Caco-2 (cell line): ENCODE results near the gene ATG4C. TPM values are rescaled to one million over a fixed set of nuclear protein-coding genes. Genes with fewer than 3 reads are reported as not detected.

Experiments
- BruUV-seq: library from RNA; stranded (reverse); fragments of 400-500 nt; replicated peaks from 2 replicates; lab custom pipeline; 2021; lab: Mats Ljungman, UMichigan
- CTCF ChIA-PET: fragments of 300-600 bp; sonication (Branson Sonifier 250); formaldehyde crosslinking; loops from one replicate; lab custom pipeline; 2022; ENCODE audit warnings: antibody characterized with exemption; lab: Charles Lee
- POLR2A ChIA-PET: fragments of 300-600 bp; sonication (Branson Sonifier 250); formaldehyde crosslinking; loops from one replicate; lab custom pipeline; 2022; ENCODE audit warnings: antibody characterized with exemption; lab: Charles Lee
- DNase-seq, 2 experiments: peaks; one replicate each; pipeline versions ENCODE4 v3.0.0 to v3.0.0-alpha.2; 2020 to 2022
- H3K27me3 ChIP-seq: replicated peaks from 2 replicates; pipeline ENCODE4 v1.6.0; 2011; ENCODE audit warnings: low read length; ENCODE audit not compliant: control insufficient read depth, insufficient read depth
- H3K36me3 ChIP-seq: 2 replicates; pipeline ENCODE4 v1.5.1; 2011; ENCODE audit warnings: low read length; ENCODE audit not compliant: control insufficient read depth, insufficient read depth
- H3K4me1 ChIP-seq: fragments of 250-450 bp; sonication (Bioruptor Pico); 2 replicates; pipeline ENCODE4 v1.5.1; 2020; ENCODE audit warnings: mild to moderate bottlenecking
- H3K4me3 ChIP-seq: 2 replicates; pipeline ENCODE4 v1.5.1; 2011; ENCODE audit warnings: low read depth, mild to moderate bottlenecking, control low read depth, low read length
- H3K9me3 ChIP-seq: fragments of 250-450 bp; sonication (Bioruptor Pico); 2 replicates; pipeline ENCODE4 v1.5.1; 2020; ENCODE audit warnings: mild to moderate bottlenecking, moderate library complexity
- H3K27ac Mint-ChIP-seq: one replicate; pipeline ENCODE4 v1.8.0; 2022; ENCODE audit warnings: mixed read lengths; ENCODE audit not compliant: unreplicated experiment
- H3K27me3 Mint-ChIP-seq: one replicate; pipeline ENCODE4 v1.8.0; 2022; ENCODE audit warnings: mixed read lengths; ENCODE audit not compliant: insufficient read depth, unreplicated experiment
- H3K36me3 Mint-ChIP-seq: one replicate; pipeline ENCODE4 v1.8.0; 2022; ENCODE audit warnings: mild to moderate bottlenecking, mixed read lengths; ENCODE audit not compliant: insufficient read depth, unreplicated experiment
- H3K4me1 Mint-ChIP-seq: one replicate; pipeline ENCODE4 v1.8.0; 2022; ENCODE audit warnings: low read depth, mixed read lengths; ENCODE audit not compliant: unreplicated experiment
- H3K4me3 Mint-ChIP-seq: one replicate; pipeline ENCODE4 v1.8.0; 2022; ENCODE audit warnings: mild to moderate bottlenecking, moderate library complexity, mixed read lengths; ENCODE audit not compliant: unreplicated experiment
- H3K9me3 Mint-ChIP-seq: one replicate; pipeline ENCODE4 v1.8.0; 2022; ENCODE audit warnings: mixed read lengths; ENCODE audit not compliant: unreplicated experiment
- intact Hi-C: fragments of 100-400 bp; cut with micrococcal nuclease; formaldehyde crosslinking; loops from one replicate; pipeline ENCODE4 v1.10.0; 2022; ENCODE audit not compliant: unreplicated experiment
- total RNA-seq: library from RNA; stranded (reverse); gene quantifications from 2 replicates; pipeline ENCODE4 v1.2.3, GENCODE V29; 2022
- TF ChIP-seq, protein P1 (sequence below), 2 experiments: fragments of 200-600 bp in 1 of 2; IDR thresholded peaks; 1 replicate in 1 of 2; 2 replicates in 1 of 2; pipeline versions ENCODE4 v1.5.1 to v1.8.0; 2011 to 2022; ENCODE audit warnings: antibody characterized with exemption in 1 of 2, control low read depth in 1 of 2, inconsistent platforms in 1 of 2, low read depth in 1 of 2, low read length in 1 of 2, mild to moderate bottlenecking in 1 of 2, moderate library complexity in 1 of 2; ENCODE audit not compliant: insufficient read depth in 1 of 2, severe bottlenecking in 1 of 2, unreplicated experiment in 1 of 2

The ATG4C gene
- total RNA-seq, 1 experiment from 2014 or later, result 7.4 TPM

DNA sequence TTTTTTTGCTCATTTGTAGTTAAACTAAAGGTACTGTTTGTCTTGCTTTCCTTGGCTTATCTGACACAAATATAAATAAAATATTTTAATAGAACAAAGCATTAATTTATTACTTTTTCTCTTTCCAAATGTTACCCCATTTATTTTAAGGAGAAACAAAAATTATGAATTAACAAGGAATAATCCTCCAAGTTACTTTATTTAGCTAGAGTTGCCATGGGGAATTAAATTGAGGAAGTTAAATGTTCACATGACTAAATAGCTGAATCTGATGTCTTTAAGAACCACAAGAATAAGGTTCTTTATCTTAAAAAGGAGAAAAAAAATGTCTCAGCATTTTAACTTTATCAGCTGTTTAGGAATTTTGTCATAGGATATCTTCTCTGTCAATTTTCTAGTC lies 12.3 kb downstream of the ATG4C start:
- no TSS peak for BruUV-seq

DNA sequence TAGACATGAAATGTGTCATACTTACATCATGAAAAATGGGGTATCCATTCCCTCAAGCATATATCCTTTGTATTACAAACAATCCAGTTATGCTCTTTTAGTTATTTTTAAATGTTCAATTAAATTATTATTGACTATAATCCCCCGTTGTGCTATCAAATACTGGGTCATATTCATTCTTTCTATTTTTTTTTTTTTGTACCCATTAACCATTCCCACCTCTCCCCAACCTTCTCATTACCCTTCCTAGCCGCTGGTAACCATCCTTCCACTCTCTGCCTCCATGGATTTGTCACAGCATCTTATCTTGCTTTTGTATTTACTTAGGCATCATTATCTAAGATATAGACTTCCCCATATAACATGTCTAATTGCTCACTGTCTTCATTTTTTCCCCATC lies 15.8 kb downstream of the ATG4C start:
- no peaks in the 10 kb centered on the region for H3K9me3 ChIP-seq
- H3K36me3 ChIP-seq, result no peaks in the 10 kb centered on the region
- H3K36me3 Mint-ChIP-seq, result no peaks in the 10 kb centered on the region
- no peak for DNase-seq
- no peak overlapping the region for H3K27ac Mint-ChIP-seq
- H3K4me3 ChIP-seq, result no peak overlapping the region
- no peak overlapping the region for H3K4me3 Mint-ChIP-seq
- H3K4me1 ChIP-seq, result no peaks in the 10 kb centered on the region
- ChIA-PET CTCF (no interaction called here), POLR2A (no interaction called here)
- peaks cover 13% of the 10 kb centered on the region for H3K4me1 Mint-ChIP-seq
- no peaks in the 10 kb centered on the region for H3K9me3 Mint-ChIP-seq
- H3K27me3 ChIP-seq, result no peaks in the 10 kb centered on the region
- H3K27me3 Mint-ChIP-seq, result no peaks in the 10 kb centered on the region
- TF ChIP-seq, protein P1, sequence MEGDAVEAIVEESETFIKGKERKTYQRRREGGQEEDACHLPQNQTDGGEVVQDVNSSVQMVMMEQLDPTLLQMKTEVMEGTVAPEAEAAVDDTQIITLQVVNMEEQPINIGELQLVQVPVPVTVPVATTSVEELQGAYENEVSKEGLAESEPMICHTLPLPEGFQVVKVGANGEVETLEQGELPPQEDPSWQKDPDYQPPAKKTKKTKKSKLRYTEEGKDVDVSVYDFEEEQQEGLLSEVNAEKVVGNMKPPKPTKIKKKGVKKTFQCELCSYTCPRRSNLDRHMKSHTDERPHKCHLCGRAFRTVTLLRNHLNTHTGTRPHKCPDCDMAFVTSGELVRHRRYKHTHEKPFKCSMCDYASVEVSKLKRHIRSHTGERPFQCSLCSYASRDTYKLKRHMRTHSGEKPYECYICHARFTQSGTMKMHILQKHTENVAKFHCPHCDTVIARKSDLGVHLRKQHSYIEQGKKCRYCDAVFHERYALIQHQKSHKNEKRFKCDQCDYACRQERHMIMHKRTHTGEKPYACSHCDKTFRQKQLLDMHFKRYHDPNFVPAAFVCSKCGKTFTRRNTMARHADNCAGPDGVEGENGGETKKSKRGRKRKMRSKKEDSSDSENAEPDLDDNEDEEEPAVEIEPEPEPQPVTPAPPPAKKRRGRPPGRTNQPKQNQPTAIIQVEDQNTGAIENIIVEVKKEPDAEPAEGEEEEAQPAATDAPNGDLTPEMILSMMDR (IDR thresholded peaks at IDR 0.05; ENCODE audit: insufficient read depth in 1 of 2, low read depth in 1 of 2, low read length in 1 of 2, severe bottlenecking in 1 of 2, unreplicated experiment in 1 of 2), result no peak
- intact Hi-C loops, result no loop called here
- no TSS peak for BruUV-seq

More for the DNA sequence above, 12.3 kb downstream of the ATG4C start:
- Mint-ChIP-seq H3K27me3 (no peaks in the 10 kb centered on the region), H3K4me3 (no peak overlapping the region), H3K36me3 (no peaks in the 10 kb centered on the region), H3K9me3 (no peaks in the 10 kb centered on the region), H3K27ac (no peak overlapping the region), H3K4me1 (peaks cover 13% of the 10 kb centered on the region)
- intact Hi-C loops, result no loop called here
- Histone ChIP-seq H3K4me3 (no peak overlapping the region), H3K36me3 (no peaks in the 10 kb centered on the region), H3K9me3 (no peaks in the 10 kb centered on the region), H3K4me1 (no peaks in the 10 kb centered on the region), H3K27me3 (no peaks in the 10 kb centered on the region)
- ChIA-PET CTCF (interaction anchor here (0.6 kb wide), 1 partner anchor 74 kb away, joined by 3 read pairs; no protein-coding TSS in a partner anchor), POLR2A (no interaction called here)
- DNase-seq, result no peak
- TF ChIP-seq, protein P1 (IDR thresholded peaks at IDR 0.05; ENCODE audit: insufficient read depth in 1 of 2, low read depth in 1 of 2, low read length in 1 of 2, severe bottlenecking in 1 of 2, unreplicated experiment in 1 of 2), result no peak

DNA sequence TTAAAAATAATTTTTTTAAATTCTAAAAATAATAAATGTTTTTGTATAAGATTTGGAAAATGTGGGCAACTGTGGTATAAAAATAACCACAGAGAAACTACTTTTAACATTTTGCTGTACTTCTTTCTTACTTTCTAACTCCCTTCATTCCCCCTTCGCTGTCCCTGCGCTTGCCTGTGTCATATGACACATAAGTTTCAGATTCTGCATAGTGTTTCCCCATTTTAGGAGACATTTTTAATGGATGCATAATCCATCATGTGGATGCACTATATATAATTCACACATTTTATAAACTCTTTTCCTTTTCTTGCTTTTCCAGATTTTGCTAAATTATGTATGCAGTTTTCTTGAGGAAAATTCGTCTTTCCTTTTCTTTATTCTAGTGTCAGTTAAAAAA lies 16.3 kb downstream of the ATG4C start:
- H3K36me3 ChIP-seq, result no peaks in the 10 kb centered on the region
- ChIA-PET POLR2A (no interaction called here), CTCF (no interaction called here)
- Mint-ChIP-seq H3K9me3 (no peaks in the 10 kb centered on the region), H3K27me3 (no peaks in the 10 kb centered on the region), H3K36me3 (no peaks in the 10 kb centered on the region), H3K27ac (no peak overlapping the region), H3K4me1 (peaks cover 13% of the 10 kb centered on the region), H3K4me3 (no peak overlapping the region)
- TF ChIP-seq, protein P1 (IDR thresholded peaks at IDR 0.05; ENCODE audit: insufficient read depth in 1 of 2, low read depth in 1 of 2, low read length in 1 of 2, severe bottlenecking in 1 of 2, unreplicated experiment in 1 of 2), result no peak
- H3K4me3 ChIP-seq, result no peak overlapping the region
- H3K9me3 ChIP-seq, result no peaks in the 10 kb centered on the region
- DNase-seq, result no peak
- BruUV-seq, result no TSS peak
- H3K27me3 ChIP-seq, result no peaks in the 10 kb centered on the region
- H3K4me1 ChIP-seq, result no peaks in the 10 kb centered on the region
- intact Hi-C loops, result no loop called here
